SK-N-SH (cell line): ENCODE results near the gene PODXL2. TPM values are rescaled to one million over a fixed set of nuclear protein-coding genes. Genes with fewer than 3 reads are reported as not detected.
"Not testable (repeated sequence)": the region's sequence is repeated elsewhere in the genome, so short reads cannot be mapped to it uniquely, and the experiment has no call there.

Experiments used
- CTCF ChIA-PET: fragments of 300-600, 350-600 bp; formaldehyde crosslinking; extraction: SDS; loops from one replicate; lab custom pipeline; 2021; lab: Yijun Ruan, JAX
- POLR2A ChIA-PET: fragments of 350-600 bp; sonication (Branson Sonifier 250); formaldehyde crosslinking; extraction: SDS; loops from one replicate; lab custom pipeline; 2020; ENCODE audit warnings: antibody characterized with exemption, inconsistent platforms; lab: Yijun Ruan, JAX
- DNase-seq: peaks from one replicate; pipeline ENCODE4 v3.0.0; 2012
- H2AFZ ChIP-seq: fragments of 200-600 bp; sonication (generic); 2 replicates; pipeline ENCODE4 v1.8.1; 2016; ENCODE audit warnings: antibody characterized with exemption, mild to moderate bottlenecking, low read depth
- H3F3A ChIP-seq: fragments of 200-600 bp; sonication (generic); replicated peaks from 2 replicates; pipeline ENCODE3; 2016; ENCODE audit warnings: antibody characterized with exemption, mild to moderate bottlenecking; ENCODE audit not compliant: insufficient read depth
- H3K27ac ChIP-seq, 2 experiments: fragments of 200-500 bp in 1 of 2; fragments of 200-600 bp in 1 of 2; sonication (Bioruptor generic) in 1 of 2; sonication (generic), shearing (Covaris generic) in 1 of 2; 2 replicates each; pipeline versions ENCODE4 v1.5.1 to v1.6.1; 2014 to 2016; ENCODE audit warnings: low read depth in 2 of 2, inconsistent platforms in 1 of 2, low read length in 1 of 2, mild to moderate bottlenecking in 1 of 2, mixed read lengths in 1 of 2
- H3K27me3 ChIP-seq: fragments of 200-600 bp; sonication (generic), shearing (Covaris generic); 2 replicates; pipeline ENCODE4 v1.6.1; 2016; ENCODE audit warnings: mixed run types; ENCODE audit not compliant: insufficient read depth
- H3K36me3 ChIP-seq, 2 experiments: fragments of 200-500 bp in 1 of 2; fragments of 200-600 bp in 1 of 2; sonication (Bioruptor generic) in 1 of 2; sonication (generic) in 1 of 2; replicated peaks in 1 of 2; 2 replicates each; pipeline versions ENCODE3 to v1.5.1; 2014 to 2016; ENCODE audit warnings: low read length in 1 of 2, mild to moderate bottlenecking in 1 of 2; ENCODE audit not compliant: insufficient read depth in 2 of 2, control insufficient read depth in 1 of 2
- H3K4me1 ChIP-seq, 2 experiments: fragments of 200-500 bp in 1 of 2; fragments of 200-600 bp in 1 of 2; sonication (Bioruptor generic) in 1 of 2; sonication (generic), shearing (Covaris generic) in 1 of 2; 2 replicates each; pipeline versions ENCODE4 v1.5.1 to v1.6.1; 2014 to 2016; ENCODE audit warnings: low read depth in 1 of 2, low read length in 1 of 2, mixed run types in 1 of 2; ENCODE audit not compliant: insufficient read depth in 2 of 2, control insufficient read depth in 1 of 2
- H3K4me2 ChIP-seq: fragments of 200-600 bp; sonication (generic), shearing (Covaris generic); 2 replicates; pipeline ENCODE4 v1.6.1; 2017; ENCODE audit warnings: mixed run types
- H3K4me3 ChIP-seq, 2 experiments: fragments of 200-500 bp in 1 of 2; fragments of 200-600 bp in 1 of 2; sonication (Bioruptor generic) in 1 of 2; sonication (generic), shearing (Covaris generic) in 1 of 2; 2 replicates each; pipeline versions ENCODE4 v1.5.1 to v1.8.1; 2014 to 2016; ENCODE audit warnings: low read depth in 2 of 2, inconsistent platforms in 1 of 2, low read length in 1 of 2, mild to moderate bottlenecking in 1 of 2, mixed read lengths in 1 of 2, moderate library complexity in 1 of 2
- H3K79me2 ChIP-seq: fragments of 200-600 bp; sonication (generic); 2 replicates; pipeline ENCODE4 v1.8.1; 2017; ENCODE audit warnings: mild to moderate bottlenecking; ENCODE audit not compliant: insufficient read depth
- H3K9ac ChIP-seq: fragments of 200-600 bp; sonication (generic); 2 replicates; pipeline ENCODE4 v1.6.1; 2017; ENCODE audit warnings: mixed run types
- H3K9me2 ChIP-seq: fragments of 200-600 bp; sonication (generic); 2 replicates; pipeline ENCODE4 v1.6.1; 2017; ENCODE audit warnings: mixed run types
- H3K9me3 ChIP-seq: fragments of 200-600 bp; sonication (generic); 2 replicates; pipeline ENCODE4 v1.6.1; 2017; ENCODE audit warnings: mixed run types, mild to moderate bottlenecking, moderate library complexity
- H4K20me1 ChIP-seq: fragments of 200-600 bp; sonication (generic); 2 replicates; pipeline ENCODE4 v1.6.1; 2017; ENCODE audit warnings: mild to moderate bottlenecking, mixed run types; ENCODE audit not compliant: insufficient read depth
- CHD2 ChIP-seq: fragments of 150-350 bp; IDR thresholded peaks from 2 replicates; pipeline ENCODE4 v1.6.1; 2018; ENCODE audit warnings: low read length; ENCODE audit not compliant: partially characterized antibody
- ELF1 ChIP-seq: IDR thresholded peaks from 2 replicates; pipeline ENCODE4 v1.4.0; 2012
- EZH2phosphoT487 ChIP-seq: fragments of 200-600 bp; sonication (generic); IDR thresholded peaks from 2 replicates; pipeline ENCODE4 v1.6.1; 2017; ENCODE audit warnings: low read depth, mixed run types, mild to moderate bottlenecking, antibody characterized with exemption, moderate library complexity, borderline replicate concordance
- FOXM1 ChIP-seq: IDR thresholded peaks from 2 replicates; pipeline ENCODE4 v1.4.0; 2012; ENCODE audit warnings: low read depth, mild to moderate bottlenecking
- GATA2 ChIP-seq: sonication (generic); formaldehyde crosslinking; IDR thresholded peaks from 2 replicates; pipeline ENCODE4 v1.5.0; 2020; ENCODE audit warnings: mild to moderate bottlenecking, missing genetic modification reagents
- IRF3 ChIP-seq: fragments of 150-350 bp; IDR thresholded peaks from 2 replicates; pipeline ENCODE4 v1.6.1; 2016; ENCODE audit warnings: mild to moderate bottlenecking, low read depth, low read length
- JUND ChIP-seq: IDR thresholded peaks from 2 replicates; pipeline ENCODE4 v1.4.0; 2012
- MAX ChIP-seq: IDR thresholded peaks from 2 replicates; pipeline ENCODE4 v1.4.0; 2012; ENCODE audit warnings: low read depth
- MEF2A ChIP-seq: IDR thresholded peaks from 2 replicates; pipeline ENCODE4 v1.4.0; 2012; ENCODE audit warnings: low read depth, borderline replicate concordance
- MXI1 ChIP-seq: IDR thresholded peaks from 2 replicates; pipeline ENCODE4 v1.6.1; 2012; ENCODE audit warnings: mild to moderate bottlenecking, low read depth, low read length, improper control_type of control experiment
- POLR2AphosphoS5 ChIP-seq: IDR thresholded peaks from 2 replicates; pipeline ENCODE4 v1.6.1; 2012; ENCODE audit warnings: low read depth, low read length
- SIN3A ChIP-seq: IDR thresholded peaks from 2 replicates; pipeline ENCODE4 v1.6.1; 2012; ENCODE audit warnings: low read depth, mild to moderate bottlenecking, low read length, moderate library complexity, borderline replicate concordance
- SMC3 ChIP-seq: IDR thresholded peaks from 2 replicates; pipeline ENCODE4 v1.6.1; 2012; ENCODE audit warnings: low read depth, low read length, improper control_type of control experiment
- TCF12 ChIP-seq: IDR thresholded peaks from 2 replicates; pipeline ENCODE4 v1.4.0; 2012
- USF2 ChIP-seq: fragments of 150-350 bp; IDR thresholded peaks from 2 replicates; pipeline ENCODE4 v1.6.1; 2017; ENCODE audit warnings: antibody characterized with exemption, low read length, low read depth, borderline replicate concordance
- WGBS: methylation state at CpG from one replicate; pipeline ENCODE4 v1.1.6; 2017; ENCODE audit warnings: low lambda C conversion rate; 5-methylcytosine and 5-hydroxymethylcytosine counted together
- polyA plus RNA-seq, 3 experiments: library from polyadenylated mRNA; depleted of rRNA; stranded (reverse); fragments of >200 nt; gene quantifications; 2 replicates each; pipeline ENCODE4 v1.2.3, GENCODE V29; 2012

PODXL2 gene
- polyA plus RNA-seq, 1 of the 3 experiments (the other 2 are of a cell fraction), result 27.5 TPM

GRCh38 chr3:127680146-127680661 lies 51.2 kb downstream of the PODXL2 start:
- H3K4me2 ChIP-seq, result no peak overlapping the region
- ChIA-PET CTCF (interaction anchor here (1.4 to 4.8 kb wide), 6 partner anchors 16 to 279 kb away, joined by 3 to 34 read pairs (median 6); no protein-coding TSS in a partner anchor), POLR2A (interaction anchor here (2.1 kb wide), 1 partner anchor 9 kb away, joined by 5 read pairs; no protein-coding TSS in a partner anchor)
- H3K27me3 ChIP-seq, result no peaks in the 10 kb centered on the region
- no peaks in the 10 kb centered on the region for H3K9me2 ChIP-seq
- no peak for TF ChIP-seq SMC3
- no peak for TF ChIP-seq SIN3A
- no peak for TF ChIP-seq CHD2
- TF ChIP-seq MAX, result no peak
- no peak for TF ChIP-seq FOXM1
- no peak for TF ChIP-seq JUND
- TF ChIP-seq ELF1, result no peak
- no peak for TF ChIP-seq IRF3
- TF ChIP-seq MXI1, result no peak
- TF ChIP-seq MEF2A, result no peak
- TF ChIP-seq TCF12, result no peak
- no peak for TF ChIP-seq GATA2
- no peak for TF ChIP-seq EZH2phosphoT487
- no peak for TF ChIP-seq POLR2AphosphoS5
- peaks cover 0 to 3% of the 10 kb centered on the region in 2 experiments for H3K36me3 ChIP-seq
- H3K4me1 ChIP-seq, result peaks cover 0 to 2% of the 10 kb centered on the region in 2 experiments; a peak in 1 of 4 replicates
- no peaks in the 10 kb centered on the region for H3K9me3 ChIP-seq
- H2AFZ ChIP-seq, result no peak overlapping the region
- H3K9ac ChIP-seq, result no peak overlapping the region
- H3K4me3 ChIP-seq, result no peak overlapping the region
- no peak overlapping the region for H3K27ac ChIP-seq
- no peaks in the 10 kb centered on the region for H4K20me1 ChIP-seq
- no peaks in the 10 kb centered on the region for H3F3A ChIP-seq
- DNase-seq, result no peak
- 93% methylated on average over 19 of the region's 21 CpGs for WGBS
- H3K79me2 ChIP-seq, result no peaks in the 10 kb centered on the region

- no peak for TF ChIP-seq USF2
- no peak for TF ChIP-seq JUND
- no peak for TF ChIP-seq EZH2phosphoT487
- Histone ChIP-seq H3F3A (peaks cover under 1% of the 10 kb centered on the region), H3K27ac (no peak overlapping the region), H2AFZ (no peak overlapping the region), H3K27me3 (no peaks in the 10 kb centered on the region), H3K36me3 (peaks cover 0 to 3% of the 10 kb centered on the region in 2 experiments), H3K9me3 (no peaks in the 10 kb centered on the region), H3K9me2 (no peaks in the 10 kb centered on the region), H4K20me1 (no peaks in the 10 kb centered on the region), H3K9ac (no peak overlapping the region), H3K4me2 (no peak overlapping the region), H3K4me3 (no peak overlapping the region), H3K79me2 (no peaks in the 10 kb centered on the region), H3K4me1 (peaks cover 0 to 2% of the 10 kb centered on the region in 2 experiments; a peak in 1 of 4 replicates)
- ChIA-PET POLR2A (no interaction called here), CTCF (interaction anchor here (1.4 to 4.8 kb wide), 6 partner anchors 11 to 278 kb away, joined by 3 to 34 read pairs (median 6); no protein-coding TSS in a partner anchor)
- no peak for DNase-seq
- WGBS, result 80% methylated on average over 1 of the region's 1 CpG
Measured at GRCh38 chr3:127680798-127681221, 51.8 kb downstream of the PODXL2 start.

GRCh38 chr3:127682175-127682554 lies 53.2 kb downstream of the PODXL2 start:
- H3K4me3 ChIP-seq, H2AFZ ChIP-seq, H3K27ac ChIP-seq, POLR2A ChIA-PET, H3F3A ChIP-seq, H3K9me3 ChIP-seq, DNase-seq, H3K9me2 ChIP-seq, H3K36me3 ChIP-seq, H3K79me2 ChIP-seq, H3K9ac ChIP-seq, H3K27me3 ChIP-seq, H4K20me1 ChIP-seq, H3K4me1 ChIP-seq, H3K4me2 ChIP-seq: not testable (repeated sequence)
- CTCF ChIA-PET, result interaction anchor here (0.6 to 4.8 kb wide), 8 partner anchors 9 to 1038 kb away, joined by 3 to 34 read pairs (median 4); no protein-coding TSS in a partner anchor
- WGBS, result 91% methylated on average over 6 of the region's 6 CpGs
